ENCODE measurements around the gene RUNX1. TPM values are rescaled to one million over a fixed set of nuclear protein-coding genes. Genes with fewer than 3 reads are reported as not detected.

RUNX1 gene
- total and polyA plus RNA-seq, 2 donors (not counting 3 experiments of a cell fraction or from before 2014, with no cell fraction given) = 4.6 to 17.9 TPM

DNA sequence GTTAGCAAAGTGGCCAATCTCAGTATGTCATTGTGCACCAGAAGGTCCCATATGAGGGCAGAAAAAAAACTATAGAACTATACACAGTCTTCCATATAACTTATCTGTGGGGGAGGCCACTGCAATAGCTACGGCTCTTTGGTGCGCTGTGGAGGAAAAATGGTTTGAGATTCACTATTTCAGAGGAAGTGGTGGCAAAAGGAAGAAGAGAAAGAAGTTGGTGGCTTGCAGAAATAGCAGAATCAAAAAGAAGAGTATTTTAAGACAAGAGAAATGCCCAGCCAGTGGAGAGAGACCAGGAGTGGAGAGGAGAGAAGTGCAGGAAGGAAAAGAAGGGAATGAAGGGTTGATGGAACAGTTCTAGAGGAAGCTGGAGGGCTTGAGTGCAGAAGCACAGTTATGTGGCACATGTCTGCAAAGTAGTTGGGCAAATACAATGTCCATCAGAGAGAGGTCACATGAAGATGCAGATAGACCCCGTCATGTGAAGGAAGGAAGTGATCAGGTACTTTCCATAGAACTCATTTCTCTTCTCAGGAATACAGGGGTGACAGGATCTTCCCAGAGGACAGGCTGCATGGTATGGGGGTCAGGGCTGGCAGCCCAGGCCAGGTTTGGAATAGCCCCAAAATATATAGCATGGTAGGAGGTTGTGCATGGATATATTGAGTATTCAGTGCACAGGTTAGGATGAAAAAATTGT is 64.6 kb downstream of the RUNX1 start:
- dilution Hi-C loops (cut with MboI; ENCODE audit: extremely low pct_ligation_motif_present, low sequenced_read_pairs) (no loop called here), intact Hi-C loops (cut with micrococcal nuclease) (loop anchor here (5.0 kb wide), 1 partner anchor 92 kb away; no protein-coding TSS in a partner anchor)
- ChIA-PET CTCF (interaction anchor here (1.3 to 1.8 kb wide), 2 partner anchors 13 to 19 kb away, joined by 4 read pairs; no protein-coding TSS in a partner anchor), POLR2A (interaction anchor here (0.5 kb wide), 1 partner anchor 727 kb away, joined by 5 read pairs; no protein-coding TSS in a partner anchor)
- no TSS peak for BruUV-seq (replicated peaks)
- no peak overlapping the region for H3K27ac ChIP-seq (ENCODE audit: insufficient read depth, low read depth, low read length)
- H3K4me3 ChIP-seq (replicated peaks in 1 of 3; ENCODE audit: insufficient read depth in 1 of 3, low read depth in 1 of 3, low read length in 3 of 3) = no peak overlapping the region
- H3K36me3 ChIP-seq (ENCODE audit: control insufficient read depth in 2 of 2, extremely low read depth in 1 of 2, insufficient read depth in 2 of 2, low read length in 2 of 2) = no peaks in the 10 kb centered on the region
- DNase-seq (ENCODE audit: low read depth, low spot score) = no peak
- peaks cover 19% of the 10 kb centered on the region for H3K4me1 ChIP-seq (ENCODE audit: control insufficient read depth, extremely low read depth, insufficient read depth, low read length)
- FAIRE-seq = no peak
- no peak overlapping the region for H2AFZ ChIP-seq (ENCODE audit: low read depth, low read length)
- no peak overlapping the region for H3K4me2 ChIP-seq (ENCODE audit: insufficient read depth, low read length)
- no peaks in the 10 kb centered on the region for H3K9me3 ChIP-seq (replicated peaks; ENCODE audit: control insufficient read depth, insufficient read depth, low read length)
- no peaks in the 10 kb centered on the region for H3K9me1 ChIP-seq (replicated peaks; ENCODE audit: control insufficient read depth, extremely low read depth, insufficient read depth, low read length)
- no peaks in the 10 kb centered on the region for H3K79me2 ChIP-seq (ENCODE audit: control insufficient read depth, insufficient read depth, low read length)
- H3K9ac ChIP-seq (replicated peaks; ENCODE audit: extremely low read depth, insufficient read depth, low read length) = no peak overlapping the region
- no peaks in the 10 kb centered on the region for H4K20me1 ChIP-seq (replicated peaks; ENCODE audit: control insufficient read depth, extremely low read depth, insufficient read depth, low read length)
- TF ChIP-seq, protein P1, sequence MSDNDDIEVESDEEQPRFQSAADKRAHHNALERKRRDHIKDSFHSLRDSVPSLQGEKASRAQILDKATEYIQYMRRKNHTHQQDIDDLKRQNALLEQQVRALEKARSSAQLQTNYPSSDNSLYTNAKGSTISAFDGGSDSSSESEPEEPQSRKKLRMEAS (IDR thresholded peaks at IDR 0.05; ENCODE audit: insufficient read depth, insufficient read length) = no peak
- TF ChIP-seq POLR2A (IDR thresholded peaks at IDR 0.05; ENCODE audit: low read depth, low read length) = no peak
- TF ChIP-seq, protein P2, sequence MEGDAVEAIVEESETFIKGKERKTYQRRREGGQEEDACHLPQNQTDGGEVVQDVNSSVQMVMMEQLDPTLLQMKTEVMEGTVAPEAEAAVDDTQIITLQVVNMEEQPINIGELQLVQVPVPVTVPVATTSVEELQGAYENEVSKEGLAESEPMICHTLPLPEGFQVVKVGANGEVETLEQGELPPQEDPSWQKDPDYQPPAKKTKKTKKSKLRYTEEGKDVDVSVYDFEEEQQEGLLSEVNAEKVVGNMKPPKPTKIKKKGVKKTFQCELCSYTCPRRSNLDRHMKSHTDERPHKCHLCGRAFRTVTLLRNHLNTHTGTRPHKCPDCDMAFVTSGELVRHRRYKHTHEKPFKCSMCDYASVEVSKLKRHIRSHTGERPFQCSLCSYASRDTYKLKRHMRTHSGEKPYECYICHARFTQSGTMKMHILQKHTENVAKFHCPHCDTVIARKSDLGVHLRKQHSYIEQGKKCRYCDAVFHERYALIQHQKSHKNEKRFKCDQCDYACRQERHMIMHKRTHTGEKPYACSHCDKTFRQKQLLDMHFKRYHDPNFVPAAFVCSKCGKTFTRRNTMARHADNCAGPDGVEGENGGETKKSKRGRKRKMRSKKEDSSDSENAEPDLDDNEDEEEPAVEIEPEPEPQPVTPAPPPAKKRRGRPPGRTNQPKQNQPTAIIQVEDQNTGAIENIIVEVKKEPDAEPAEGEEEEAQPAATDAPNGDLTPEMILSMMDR (IDR thresholded peaks at IDR 0.05; ENCODE audit: extremely low read depth in 1 of 2, insufficient read depth in 1 of 2, low read depth in 1 of 2, low read length in 2 of 2) = no peak
- TF ChIP-seq MYC (IDR thresholded peaks at IDR 0.05; ENCODE audit: low read depth, low read length) = no peak
- peaks cover 6 to 13% of the 10 kb centered on the region in 2 experiments for H3K27me3 ChIP-seq (ENCODE audit: control insufficient read depth in 2 of 2, insufficient read depth in 2 of 2, low read length in 2 of 2)

All from endothelial cell of umbilical vein (primary cell).